ENCODE results near the gene REEP1. TPM values are rescaled to one million over a fixed set of nuclear protein-coding genes. Genes with fewer than 3 reads are reported as not detected.

Gene REEP1
- total and polyA plus RNA-seq, 9 of the 15 experiments (the other 6 are each of a cell fraction or from before 2014, with no cell fraction given) = 0.11 to 0.67 (median 0.13) TPM

DNA sequence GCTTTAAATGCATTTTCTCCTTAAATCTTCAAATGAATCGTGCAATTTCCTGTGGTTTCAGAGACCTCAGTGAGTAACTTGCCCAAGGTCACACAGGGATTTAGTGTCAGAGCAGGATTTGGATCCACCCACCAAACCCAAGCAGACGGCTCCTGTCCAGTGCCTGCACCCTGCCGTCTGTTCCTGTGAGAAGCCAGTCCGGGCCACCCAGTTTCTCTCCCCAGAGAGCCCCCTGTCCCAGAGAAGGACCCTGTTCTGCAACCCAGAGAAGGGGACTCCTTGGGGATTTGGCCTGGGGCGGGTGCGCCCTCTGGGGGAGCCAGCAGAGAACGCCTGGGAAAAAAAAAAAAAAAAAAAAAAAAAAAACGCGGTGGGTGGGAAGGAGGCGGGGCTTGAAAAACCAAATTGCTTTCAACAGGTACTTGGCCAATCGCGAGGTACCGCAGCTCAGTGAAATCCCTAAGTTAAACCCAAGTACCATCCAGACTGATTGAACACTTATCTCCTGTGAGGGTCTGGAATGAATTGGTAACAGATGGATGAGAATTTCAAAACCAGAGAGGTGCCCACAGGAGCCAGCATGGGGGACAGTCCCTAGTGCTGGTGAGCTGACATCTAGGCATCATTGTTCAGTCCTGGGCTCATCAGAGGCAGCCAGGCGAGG lies 30.9 kb upstream of the REEP1 start (continued):
- TF ChIP-seq ESRRA (IDR thresholded peaks at IDR 0.05; ENCODE audit: borderline replicate concordance, low read depth) = peak; percentile 70; the same call in 1 of the 2 replicates
- peak; percentile 21 for TF ChIP-seq NEUROD1 (IDR thresholded peaks at IDR 0.05; ENCODE audit: borderline replicate concordance, low read depth, low read length, partially characterized antibody)
- TF ChIP-seq, protein P1, sequence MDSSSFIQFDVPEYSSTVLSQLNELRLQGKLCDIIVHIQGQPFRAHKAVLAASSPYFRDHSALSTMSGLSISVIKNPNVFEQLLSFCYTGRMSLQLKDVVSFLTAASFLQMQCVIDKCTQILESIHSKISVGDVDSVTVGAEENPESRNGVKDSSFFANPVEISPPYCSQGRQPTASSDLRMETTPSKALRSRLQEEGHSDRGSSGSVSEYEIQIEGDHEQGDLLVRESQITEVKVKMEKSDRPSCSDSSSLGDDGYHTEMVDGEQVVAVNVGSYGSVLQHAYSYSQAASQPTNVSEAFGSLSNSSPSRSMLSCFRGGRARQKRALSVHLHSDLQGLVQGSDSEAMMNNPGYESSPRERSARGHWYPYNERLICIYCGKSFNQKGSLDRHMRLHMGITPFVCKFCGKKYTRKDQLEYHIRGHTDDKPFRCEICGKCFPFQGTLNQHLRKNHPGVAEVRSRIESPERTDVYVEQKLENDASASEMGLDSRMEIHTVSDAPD (CRISPR knock-in tag; IDR thresholded peaks at IDR 0.05) = no peak
- TF ChIP-seq FOSL1 (tag; conservative IDR thresholded peaks at IDR 0.05) = no peak
- no peak for TF ChIP-seq HOXB6 (CRISPR knock-in tag; IDR thresholded peaks at IDR 0.05; ENCODE audit: borderline replicate concordance)
- no peak for TF ChIP-seq DPF2 (IDR thresholded peaks at IDR 0.05)
- TF ChIP-seq, protein P2, sequence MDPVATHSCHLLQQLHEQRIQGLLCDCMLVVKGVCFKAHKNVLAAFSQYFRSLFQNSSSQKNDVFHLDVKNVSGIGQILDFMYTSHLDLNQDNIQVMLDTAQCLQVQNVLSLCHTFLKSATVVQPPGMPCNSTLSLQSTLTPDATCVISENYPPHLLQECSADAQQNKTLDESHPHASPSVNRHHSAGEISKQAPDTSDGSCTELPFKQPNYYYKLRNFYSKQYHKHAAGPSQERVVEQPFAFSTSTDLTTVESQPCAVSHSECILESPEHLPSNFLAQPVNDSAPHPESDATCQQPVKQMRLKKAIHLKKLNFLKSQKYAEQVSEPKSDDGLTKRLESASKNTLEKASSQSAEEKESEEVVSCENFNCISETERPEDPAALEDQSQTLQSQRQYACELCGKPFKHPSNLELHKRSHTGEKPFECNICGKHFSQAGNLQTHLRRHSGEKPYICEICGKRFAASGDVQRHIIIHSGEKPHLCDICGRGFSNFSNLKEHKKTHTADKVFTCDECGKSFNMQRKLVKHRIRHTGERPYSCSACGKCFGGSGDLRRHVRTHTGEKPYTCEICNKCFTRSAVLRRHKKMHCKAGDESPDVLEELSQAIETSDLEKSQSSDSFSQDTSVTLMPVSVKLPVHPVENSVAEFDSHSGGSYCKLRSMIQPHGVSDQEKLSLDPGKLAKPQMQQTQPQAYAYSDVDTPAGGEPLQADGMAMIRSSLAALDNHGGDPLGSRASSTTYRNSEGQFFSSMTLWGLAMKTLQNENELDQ (CRISPR knock-in tag; IDR thresholded peaks at IDR 0.05; ENCODE audit: borderline replicate concordance) = no peak
- TF ChIP-seq, protein P3, sequence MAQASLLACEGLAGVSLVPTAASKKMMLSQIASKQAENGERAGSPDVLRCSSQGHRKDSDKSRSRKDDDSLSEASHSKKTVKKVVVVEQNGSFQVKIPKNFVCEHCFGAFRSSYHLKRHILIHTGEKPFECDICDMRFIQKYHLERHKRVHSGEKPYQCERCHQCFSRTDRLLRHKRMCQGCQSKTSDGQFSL (CRISPR knock-in tag; IDR thresholded peaks at IDR 0.05) = no peak
- TF ChIP-seq, protein P3 (tag; IDR thresholded peaks at IDR 0.05) = no peak
- TF ChIP-seq, protein P4, sequence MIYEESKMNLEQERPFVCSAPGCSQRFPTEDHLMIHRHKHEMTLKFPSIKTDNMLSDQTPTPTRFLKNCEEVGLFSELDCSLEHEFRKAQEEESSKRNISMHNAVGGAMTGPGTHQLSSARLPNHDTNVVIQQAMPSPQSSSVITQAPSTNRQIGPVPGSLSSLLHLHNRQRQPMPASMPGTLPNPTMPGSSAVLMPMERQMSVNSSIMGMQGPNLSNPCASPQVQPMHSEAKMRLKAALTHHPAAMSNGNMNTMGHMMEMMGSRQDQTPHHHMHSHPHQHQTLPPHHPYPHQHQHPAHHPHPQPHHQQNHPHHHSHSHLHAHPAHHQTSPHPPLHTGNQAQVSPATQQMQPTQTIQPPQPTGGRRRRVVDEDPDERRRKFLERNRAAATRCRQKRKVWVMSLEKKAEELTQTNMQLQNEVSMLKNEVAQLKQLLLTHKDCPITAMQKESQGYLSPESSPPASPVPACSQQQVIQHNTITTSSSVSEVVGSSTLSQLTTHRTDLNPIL (CRISPR knock-in tag; IDR thresholded peaks at IDR 0.05) = no peak
- no peak for TF ChIP-seq CEBPG (CRISPR knock-in tag; IDR thresholded peaks at IDR 0.05)
- no peak for TF ChIP-seq CEBPG (tag; conservative IDR thresholded peaks at IDR 0.05 in 1 of 2, IDR thresholded peaks at IDR 0.05 in 1 of 2)
- TF ChIP-seq ETV6 (IDR thresholded peaks at IDR 0.05; ENCODE audit: borderline replicate concordance in 1 of 2, low read depth in 2 of 2, low read length in 1 of 2) = no peak
- no peak for TF ChIP-seq ETV6 (CRISPR knock-in tag; IDR thresholded peaks at IDR 0.05; ENCODE audit: borderline replicate concordance)
- TF ChIP-seq KLF10 (CRISPR knock-in tag; IDR thresholded peaks at IDR 0.05) = no peak
- TF ChIP-seq, protein P5, sequence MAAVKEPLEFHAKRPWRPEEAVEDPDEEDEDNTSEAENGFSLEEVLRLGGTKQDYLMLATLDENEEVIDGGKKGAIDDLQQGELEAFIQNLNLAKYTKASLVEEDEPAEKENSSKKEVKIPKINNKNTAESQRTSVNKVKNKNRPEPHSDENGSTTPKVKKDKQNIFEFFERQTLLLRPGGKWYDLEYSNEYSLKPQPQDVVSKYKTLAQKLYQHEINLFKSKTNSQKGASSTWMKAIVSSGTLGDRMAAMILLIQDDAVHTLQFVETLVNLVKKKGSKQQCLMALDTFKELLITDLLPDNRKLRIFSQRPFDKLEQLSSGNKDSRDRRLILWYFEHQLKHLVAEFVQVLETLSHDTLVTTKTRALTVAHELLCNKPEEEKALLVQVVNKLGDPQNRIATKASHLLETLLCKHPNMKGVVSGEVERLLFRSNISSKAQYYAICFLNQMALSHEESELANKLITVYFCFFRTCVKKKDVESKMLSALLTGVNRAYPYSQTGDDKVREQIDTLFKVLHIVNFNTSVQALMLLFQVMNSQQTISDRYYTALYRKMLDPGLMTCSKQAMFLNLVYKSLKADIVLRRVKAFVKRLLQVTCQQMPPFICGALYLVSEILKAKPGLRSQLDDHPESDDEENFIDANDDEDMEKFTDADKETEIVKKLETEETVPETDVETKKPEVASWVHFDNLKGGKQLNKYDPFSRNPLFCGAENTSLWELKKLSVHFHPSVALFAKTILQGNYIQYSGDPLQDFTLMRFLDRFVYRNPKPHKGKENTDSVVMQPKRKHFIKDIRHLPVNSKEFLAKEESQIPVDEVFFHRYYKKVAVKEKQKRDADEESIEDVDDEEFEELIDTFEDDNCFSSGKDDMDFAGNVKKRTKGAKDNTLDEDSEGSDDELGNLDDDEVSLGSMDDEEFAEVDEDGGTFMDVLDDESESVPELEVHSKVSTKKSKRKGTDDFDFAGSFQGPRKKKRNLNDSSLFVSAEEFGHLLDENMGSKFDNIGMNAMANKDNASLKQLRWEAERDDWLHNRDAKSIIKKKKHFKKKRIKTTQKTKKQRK (IDR thresholded peaks at IDR 0.05; ENCODE audit: borderline replicate concordance, low read depth, low read length) = no peak
